Activated naive CD4-positive, alpha-beta T cell treated with anti-CD3 and anti-CD28 coated beads, Interleukin-2, amount 50 U/mL, for 24 hours (primary cell): ENCODE results near the gene FAAP20.

Experiments
- H3K27ac Mint-ChIP-seq: one replicate; pipeline ENCODE4 v1.8.0; 2021; ENCODE audit warnings: mild to moderate bottlenecking, mixed read lengths
- H3K27me3 Mint-ChIP-seq: one replicate; pipeline ENCODE4 v1.8.0; 2021; ENCODE audit warnings: mixed read lengths
- H3K36me3 Mint-ChIP-seq: one replicate; pipeline ENCODE4 v1.8.0; 2021; ENCODE audit warnings: mixed read lengths
- H3K4me1 Mint-ChIP-seq: one replicate; pipeline ENCODE4 v1.8.0; 2021; ENCODE audit warnings: mixed read lengths
- H3K4me3 Mint-ChIP-seq: one replicate; pipeline ENCODE4 v1.8.0; 2021; ENCODE audit warnings: mild to moderate bottlenecking, mixed read lengths
- H3K9me3 Mint-ChIP-seq: one replicate; pipeline ENCODE4 v1.8.0; 2021; ENCODE audit warnings: mixed read lengths

Gene FAAP20

GRCh38 chr1:2168535-2168934 is 26.0 kb downstream of the FAAP20 start:
- Mint-ChIP-seq H3K4me3 (no peak overlapping the region), H3K27ac (no peak overlapping the region), H3K36me3 (peaks cover 4% of the 10 kb centered on the region), H3K9me3 (no peaks in the 10 kb centered on the region), H3K27me3 (no peaks in the 10 kb centered on the region), H3K4me1 (no peaks in the 10 kb centered on the region)

GRCh38 chr1:2168090-2168489 is 26.5 kb downstream of the FAAP20 start:
- Mint-ChIP-seq H3K27ac (no peak overlapping the region), H3K4me1 (no peaks in the 10 kb centered on the region), H3K36me3 (peaks cover 4% of the 10 kb centered on the region), H3K27me3 (no peaks in the 10 kb centered on the region), H3K4me3 (no peak overlapping the region), H3K9me3 (no peaks in the 10 kb centered on the region)

- H3K4me1 Mint-ChIP-seq: peaks cover 6% of the 10 kb centered on the region
- no peak overlapping the region for H3K27ac Mint-ChIP-seq
- no peaks in the 10 kb centered on the region for H3K27me3 Mint-ChIP-seq
- no peak overlapping the region for H3K4me3 Mint-ChIP-seq
- H3K9me3 Mint-ChIP-seq: no peaks in the 10 kb centered on the region
- peaks cover 8% of the 10 kb centered on the region for H3K36me3 Mint-ChIP-seq
These were observed 27.9 kb downstream of the FAAP20 start for GRCh38 chr1:2166695-2167094.

GRCh38 chr1:2166254-2166653 is 28.3 kb downstream of the FAAP20 start:
- H3K4me1 Mint-ChIP-seq: peaks cover 6% of the 10 kb centered on the region

GRCh38 chr1:2165646-2166045 is 28.9 kb downstream of the FAAP20 start:
- peaks cover 8% of the 10 kb centered on the region for H3K36me3 Mint-ChIP-seq
- H3K27ac Mint-ChIP-seq: no peak overlapping the region
- no peaks in the 10 kb centered on the region for H3K9me3 Mint-ChIP-seq
- no peak overlapping the region for H3K4me3 Mint-ChIP-seq
- no peaks in the 10 kb centered on the region for H3K27me3 Mint-ChIP-seq
- peaks cover 6% of the 10 kb centered on the region for H3K4me1 Mint-ChIP-seq

More at GRCh38 chr1:2166254-2166653, 28.3 kb downstream of the FAAP20 start:
- H3K36me3 Mint-ChIP-seq: peaks cover 8% of the 10 kb centered on the region
- H3K4me3 Mint-ChIP-seq: no peak overlapping the region
- H3K9me3 Mint-ChIP-seq: no peaks in the 10 kb centered on the region
- no peak overlapping the region for H3K27ac Mint-ChIP-seq
- no peaks in the 10 kb centered on the region for H3K27me3 Mint-ChIP-seq

GRCh38 chr1:2163205-2163604 is 31.4 kb downstream of the FAAP20 start:
- H3K9me3 Mint-ChIP-seq: no peaks in the 10 kb centered on the region
- H3K4me1 Mint-ChIP-seq: peaks cover 6% of the 10 kb centered on the region
- no peak overlapping the region for H3K4me3 Mint-ChIP-seq
- no peak overlapping the region for H3K27ac Mint-ChIP-seq
- H3K36me3 Mint-ChIP-seq: peaks cover 5% of the 10 kb centered on the region
- no peaks in the 10 kb centered on the region for H3K27me3 Mint-ChIP-seq

GRCh38 chr1:2160451-2161300 is 33.9 kb downstream of the FAAP20 start:
- Mint-ChIP-seq H3K4me3 (no peak overlapping the region), H3K27ac (no peak overlapping the region), H3K9me3 (no peaks in the 10 kb centered on the region), H3K27me3 (no peaks in the 10 kb centered on the region), H3K36me3 (peaks cover 6% of the 10 kb centered on the region), H3K4me1 (peaks cover 6% of the 10 kb centered on the region)

- Mint-ChIP-seq H3K27me3 (no peaks in the 10 kb centered on the region), H3K4me1 (peaks cover 6% of the 10 kb centered on the region), H3K4me3 (no peak overlapping the region), H3K27ac (no peak overlapping the region), H3K9me3 (no peaks in the 10 kb centered on the region), H3K36me3 (peaks cover 11% of the 10 kb centered on the region)
These were observed 35.4 kb downstream of the FAAP20 start for GRCh38 chr1:2159124-2159523.

GRCh38 chr1:2158272-2158671 is 36.3 kb downstream of the FAAP20 start:
- no peaks in the 10 kb centered on the region for H3K27me3 Mint-ChIP-seq
- H3K4me3 Mint-ChIP-seq: no peak overlapping the region
- peaks cover 11% of the 10 kb centered on the region for H3K36me3 Mint-ChIP-seq
- peaks cover 6% of the 10 kb centered on the region for H3K4me1 Mint-ChIP-seq
- no peak overlapping the region for H3K27ac Mint-ChIP-seq
- no peaks in the 10 kb centered on the region for H3K9me3 Mint-ChIP-seq

- Mint-ChIP-seq H3K4me3 (no peak overlapping the region), H3K27me3 (no peaks in the 10 kb centered on the region), H3K27ac (no peak overlapping the region), H3K9me3 (no peaks in the 10 kb centered on the region), H3K4me1 (peaks cover 7% of the 10 kb centered on the region), H3K36me3 (peaks cover 9% of the 10 kb centered on the region)
These were observed 36.7 kb downstream of the FAAP20 start for GRCh38 chr1:2157856-2158255.

GRCh38 chr1:2156866-2157265 is 37.7 kb downstream of the FAAP20 start:
- peaks cover 11% of the 10 kb centered on the region for H3K36me3 Mint-ChIP-seq
- no peaks in the 10 kb centered on the region for H3K9me3 Mint-ChIP-seq
- no peaks in the 10 kb centered on the region for H3K27me3 Mint-ChIP-seq
- peaks cover 7% of the 10 kb centered on the region for H3K4me1 Mint-ChIP-seq
- H3K27ac Mint-ChIP-seq: no peak overlapping the region
- H3K4me3 Mint-ChIP-seq: no peak overlapping the region

GRCh38 chr1:2155788-2156187 is 38.8 kb downstream of the FAAP20 start:
- Mint-ChIP-seq H3K4me3 (no peak overlapping the region), H3K27me3 (no peaks in the 10 kb centered on the region), H3K27ac (no peak overlapping the region)

GRCh38 chr1:2155147-2155598 is 39.4 kb downstream of the FAAP20 start:
- Mint-ChIP-seq H3K27ac (no peak overlapping the region), H3K36me3 (peaks cover 12% of the 10 kb centered on the region), H3K4me3 (no peak overlapping the region), H3K4me1 (peaks cover 11% of the 10 kb centered on the region), H3K27me3 (no peaks in the 10 kb centered on the region), H3K9me3 (no peaks in the 10 kb centered on the region)

More at GRCh38 chr1:2155788-2156187, 38.8 kb downstream of the FAAP20 start:
- H3K36me3 Mint-ChIP-seq: peaks cover 11% of the 10 kb centered on the region
- H3K9me3 Mint-ChIP-seq: no peaks in the 10 kb centered on the region
- peaks cover 11% of the 10 kb centered on the region for H3K4me1 Mint-ChIP-seq

- no peak overlapping the region for H3K27ac Mint-ChIP-seq
- H3K27me3 Mint-ChIP-seq: no peaks in the 10 kb centered on the region
- H3K4me1 Mint-ChIP-seq: peaks cover 11% of the 10 kb centered on the region
- H3K36me3 Mint-ChIP-seq: peaks cover 12% of the 10 kb centered on the region
- H3K4me3 Mint-ChIP-seq: no peak overlapping the region
- no peaks in the 10 kb centered on the region for H3K9me3 Mint-ChIP-seq
These were observed 40.5 kb downstream of the FAAP20 start for GRCh38 chr1:2154022-2154421.

- no peaks in the 10 kb centered on the region for H3K9me3 Mint-ChIP-seq
- peak overlapping the region; percentile 28 for H3K4me3 Mint-ChIP-seq
- H3K27me3 Mint-ChIP-seq: no peaks in the 10 kb centered on the region
- no peak overlapping the region for H3K27ac Mint-ChIP-seq
- peaks cover 11% of the 10 kb centered on the region for H3K4me1 Mint-ChIP-seq
- H3K36me3 Mint-ChIP-seq: peaks cover 12% of the 10 kb centered on the region
These were observed 41.6 kb downstream of the FAAP20 start for GRCh38 chr1:2152954-2153353.

GRCh38 chr1:2151911-2152310 is 42.7 kb downstream of the FAAP20 start:
- no peaks in the 10 kb centered on the region for H3K27me3 Mint-ChIP-seq
- peaks cover 11% of the 10 kb centered on the region for H3K4me1 Mint-ChIP-seq
- H3K27ac Mint-ChIP-seq: no peak overlapping the region
- H3K9me3 Mint-ChIP-seq: no peaks in the 10 kb centered on the region
- peaks cover 12% of the 10 kb centered on the region for H3K36me3 Mint-ChIP-seq
- no peak overlapping the region for H3K4me3 Mint-ChIP-seq
